Large intestine (tissue), 3 donors: ENCODE data around the gene CCND1. TPM values are rescaled to one million over a fixed set of nuclear protein-coding genes. Genes with fewer than 3 reads are reported as not detected.
"Not testable (repeated sequence)": the region's sequence is repeated elsewhere in the genome, so short reads cannot be mapped to it uniquely, and the experiment has no call there.

Experiments used
- DNase-seq, 2 donors: peaks; one replicate each; pipeline versions ENCODE4 v3.0.0 to v3.0.0-alpha.2; 2013
- H3K27ac ChIP-seq: one replicate; pipeline ENCODE4 v1.5.1; 2013; ENCODE audit warnings: low read length
- H3K27me3 ChIP-seq: 2 replicates; pipeline ENCODE4 v1.6.1; 2013; ENCODE audit warnings: low read length; ENCODE audit not compliant: control insufficient read depth, insufficient read depth
- H3K36me3 ChIP-seq: 2 replicates; pipeline ENCODE4 v1.6.1; 2013; ENCODE audit warnings: low read length; ENCODE audit not compliant: control insufficient read depth, insufficient read depth
- H3K4me1 ChIP-seq: one replicate; pipeline ENCODE4 v1.6.1; 2013; ENCODE audit warnings: low read length; ENCODE audit not compliant: control insufficient read depth, insufficient read depth
- H3K4me3 ChIP-seq: one replicate; pipeline ENCODE4 v1.5.1; 2013; ENCODE audit warnings: low read length
- H3K9me3 ChIP-seq: one replicate; pipeline ENCODE4 v1.6.1; 2013; ENCODE audit warnings: mild to moderate bottlenecking, low read depth, low read length, moderate library complexity; ENCODE audit not compliant: control insufficient read depth
- WGBS: methylation state at CpG from one replicate; pipeline ENCODE4 v1.1.5; 2013; ENCODE audit warnings: low lambda C conversion rate; ENCODE audit not compliant: insufficient coverage; 5-methylcytosine and 5-hydroxymethylcytosine counted together
- polyA plus RNA-seq: library from polyadenylated mRNA; unstranded; fragments of 120-200 nt; gene quantifications from one replicate; pipeline ENCODE4 v1.2.1, GENCODE V29; 2013

The CCND1 gene
- polyA plus RNA-seq, 1 donor: 74.0 TPM

GRCh38 chr11:69617220-69617619, 23.7 kb upstream of the CCND1 start:
- Histone ChIP-seq H3K4me3 (no peak overlapping the region), H3K36me3 (no peaks in the 10 kb centered on the region), H3K4me1 (peaks cover 11% of the 10 kb centered on the region), H3K27ac (no peak overlapping the region), H3K9me3 (no peaks in the 10 kb centered on the region), H3K27me3 (no peaks in the 10 kb centered on the region)
- no CpG with 5 or more reads among the region's 4 CpGs for WGBS
- no peak for DNase-seq

DNA sequence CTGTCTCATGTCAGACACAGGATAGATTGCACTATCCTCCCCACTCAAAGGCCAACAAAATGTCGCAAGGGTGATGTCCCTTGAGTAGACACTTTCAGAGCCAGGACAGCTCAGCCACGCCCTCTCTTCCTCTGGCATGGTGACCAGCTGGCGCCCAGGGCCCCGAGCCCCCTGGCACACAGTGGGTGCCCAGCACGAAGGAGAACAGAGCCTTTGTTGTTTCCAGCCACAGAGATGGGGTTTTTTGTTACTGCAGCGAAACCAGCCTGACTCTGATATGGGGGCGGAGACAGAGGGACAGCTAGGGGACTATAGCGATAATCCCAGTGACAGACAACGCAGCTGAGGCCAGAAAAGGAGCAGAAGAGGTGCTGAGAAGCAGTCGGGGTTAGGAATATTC, 23.3 kb upstream of the CCND1 start:
- WGBS: 75% methylated on average over 1 of the region's 10 CpGs
- DNase-seq: no peak
- Histone ChIP-seq H3K27ac (no peak overlapping the region), H3K36me3 (no peaks in the 10 kb centered on the region), H3K4me3 (no peak overlapping the region), H3K9me3 (no peaks in the 10 kb centered on the region), H3K27me3 (no peaks in the 10 kb centered on the region), H3K4me1 (peaks cover 11% of the 10 kb centered on the region)

DNA sequence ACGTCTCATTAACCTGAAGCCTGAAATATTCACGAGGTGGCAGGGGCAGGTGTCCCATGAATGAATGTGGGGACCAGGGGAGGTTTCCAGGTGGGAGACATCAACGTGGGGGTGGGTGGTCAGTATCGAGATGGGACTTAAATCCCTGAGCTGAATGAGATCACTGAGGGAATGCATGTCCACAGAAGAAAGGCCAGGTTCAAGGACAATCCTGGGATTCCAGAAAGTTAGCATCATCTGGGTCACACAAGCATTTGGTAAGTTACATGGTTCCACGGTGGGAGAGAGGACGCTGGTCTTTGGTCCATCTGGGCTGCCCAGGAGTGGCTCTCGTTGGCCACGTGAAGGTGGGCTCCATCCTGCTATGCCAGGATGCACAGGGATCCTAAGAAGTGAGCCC, 22.7 kb upstream of the CCND1 start:
- DNase-seq: no peak
- no peaks in the 10 kb centered on the region for H3K9me3 ChIP-seq
- no peak overlapping the region for H3K27ac ChIP-seq
- no peaks in the 10 kb centered on the region for H3K36me3 ChIP-seq
- H3K27me3 ChIP-seq: no peaks in the 10 kb centered on the region
- no peak overlapping the region for H3K4me3 ChIP-seq
- H3K4me1 ChIP-seq: peaks cover 11% of the 10 kb centered on the region
- no CpG with 5 or more reads among the region's 8 CpGs for WGBS

DNA sequence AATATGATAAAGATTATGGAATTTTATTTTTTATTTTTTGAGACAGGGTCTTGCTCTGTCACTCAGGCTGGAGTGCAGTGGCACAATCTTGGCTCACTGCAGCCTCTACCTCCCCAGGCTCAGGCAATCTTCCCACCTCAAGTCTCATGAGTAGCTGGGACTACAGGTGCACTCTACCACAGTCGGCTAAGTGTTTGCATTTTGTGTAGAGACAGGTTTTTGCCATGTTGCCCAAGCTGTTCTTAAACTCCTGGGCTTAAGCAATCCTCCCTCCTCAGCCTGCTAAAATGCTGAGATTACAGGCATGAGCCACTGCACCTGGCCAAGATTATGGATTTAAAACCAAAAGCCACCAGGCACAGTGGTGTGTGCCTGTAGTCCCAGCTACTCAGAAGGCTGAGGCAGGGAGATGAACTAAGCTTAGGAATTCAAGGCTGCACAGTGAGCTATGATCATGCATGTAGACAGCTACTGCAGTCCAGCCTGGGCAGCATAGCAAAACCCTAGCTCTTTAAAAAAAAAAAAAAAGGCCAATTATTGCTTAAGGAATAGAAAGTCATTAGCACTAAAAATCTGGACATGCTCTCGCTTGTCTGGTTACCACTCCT, 20.2 kb upstream of the CCND1 start:
- no peaks in the 10 kb centered on the region for H3K9me3 ChIP-seq
- H3K27me3 ChIP-seq: no peaks in the 10 kb centered on the region
- H3K36me3 ChIP-seq: no peaks in the 10 kb centered on the region
- no peak overlapping the region for H3K4me3 ChIP-seq
- H3K4me1 ChIP-seq: peaks cover 2% of the 10 kb centered on the region
- no CpG with 5 or more reads among the region's 2 CpGs for WGBS
- H3K27ac ChIP-seq: no peak overlapping the region
- DNase-seq: no peak

GRCh38 chr11:69622097-69622681, 18.8 kb upstream of the CCND1 start:
- no CpG with 5 or more reads among the region's 8 CpGs for WGBS
- not testable (repeated sequence) for H3K36me3 ChIP-seq, H3K4me1 ChIP-seq, H3K9me3 ChIP-seq, DNase-seq, H3K4me3 ChIP-seq, H3K27ac ChIP-seq, H3K27me3 ChIP-seq

GRCh38 chr11:69624293-69624692, 16.7 kb upstream of the CCND1 start:
- no peak for DNase-seq
- no peak overlapping the region for H3K27ac ChIP-seq
- H3K9me3 ChIP-seq: peaks cover 3% of the 10 kb centered on the region
- H3K4me3 ChIP-seq: no peak overlapping the region
- H3K27me3 ChIP-seq: no peaks in the 10 kb centered on the region
- no CpG with 5 or more reads among the region's 1 CpG for WGBS
- H3K36me3 ChIP-seq: no peaks in the 10 kb centered on the region
- no peaks in the 10 kb centered on the region for H3K4me1 ChIP-seq

DNA sequence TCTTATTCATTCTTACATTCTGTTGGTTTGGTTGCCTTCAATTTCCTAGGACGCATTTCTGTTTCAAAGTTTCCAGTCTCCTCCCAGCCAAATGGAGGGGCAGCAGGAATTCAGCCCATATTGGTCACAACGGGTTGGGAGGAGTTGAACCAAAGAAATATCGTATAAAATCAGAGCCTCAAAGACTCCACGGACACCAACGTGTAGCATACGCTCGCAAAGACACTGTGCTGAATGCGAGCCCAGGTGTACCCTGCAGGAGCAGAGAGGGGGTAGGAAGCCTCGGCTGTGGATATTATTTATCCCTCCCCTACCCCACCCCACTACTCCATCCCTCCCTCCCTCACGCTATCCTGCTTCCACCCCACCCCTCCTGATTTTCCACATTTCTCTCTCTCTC, 15.5 kb upstream of the CCND1 start:
- H3K9me3 ChIP-seq: peaks cover 3% of the 10 kb centered on the region
- no peak overlapping the region for H3K27ac ChIP-seq
- DNase-seq: no peak
- peaks cover 3% of the 10 kb centered on the region for H3K4me1 ChIP-seq
- no peaks in the 10 kb centered on the region for H3K27me3 ChIP-seq
- H3K36me3 ChIP-seq: no peaks in the 10 kb centered on the region
- WGBS: 100% methylated on average over 1 of the region's 10 CpGs
- no peak overlapping the region for H3K4me3 ChIP-seq

GRCh38 chr11:69627551-69627950, 13.4 kb upstream of the CCND1 start:
- Histone ChIP-seq H3K4me3 (no peak overlapping the region), H3K4me1 (peaks cover 7% of the 10 kb centered on the region), H3K36me3 (no peaks in the 10 kb centered on the region), H3K9me3 (peaks cover 3% of the 10 kb centered on the region), H3K27ac (no peak overlapping the region), H3K27me3 (no peaks in the 10 kb centered on the region)
- no CpG with 5 or more reads among the region's 14 CpGs for WGBS
- no peak for DNase-seq

- Histone ChIP-seq H3K27me3 (no peaks in the 10 kb centered on the region), H3K4me3 (no peak overlapping the region), H3K4me1 (peaks cover 7% of the 10 kb centered on the region), H3K9me3 (peaks cover 3% of the 10 kb centered on the region), H3K27ac (no peak overlapping the region), H3K36me3 (no peaks in the 10 kb centered on the region)
- no peak for DNase-seq
- no CpG with 5 or more reads among the region's 2 CpGs for WGBS
Observed at GRCh38 chr11:69630017-69630416, 10.9 kb upstream of the CCND1 start.

DNA sequence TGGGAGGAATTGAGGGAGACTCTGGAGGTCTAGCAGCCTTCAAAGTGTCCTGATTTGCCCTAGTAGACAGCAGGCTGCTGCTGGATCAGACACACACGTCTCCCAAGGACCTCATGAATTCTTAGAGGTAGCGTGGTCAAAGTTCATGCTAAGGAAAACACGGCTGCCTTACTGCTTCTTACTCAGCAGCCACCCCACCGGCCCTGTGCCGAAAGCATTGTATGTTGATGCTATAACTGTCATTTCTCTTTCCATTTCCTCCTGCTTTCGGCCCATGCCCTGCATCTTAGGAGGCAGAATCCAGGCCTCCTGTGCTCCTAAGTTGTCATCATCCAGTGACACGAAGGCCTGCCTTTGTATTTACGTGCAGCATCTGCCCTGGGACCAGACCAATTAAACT, 10.5 kb upstream of the CCND1 start:
- peak in 1 of 2 donors; percentile 66 for DNase-seq
- Histone ChIP-seq H3K4me3 (no peak overlapping the region), H3K4me1 (peaks cover 7% of the 10 kb centered on the region), H3K27me3 (no peaks in the 10 kb centered on the region), H3K36me3 (no peaks in the 10 kb centered on the region), H3K27ac (no peak overlapping the region), H3K9me3 (peaks cover 3% of the 10 kb centered on the region)
- no CpG with 5 or more reads among the region's 8 CpGs for WGBS

DNA sequence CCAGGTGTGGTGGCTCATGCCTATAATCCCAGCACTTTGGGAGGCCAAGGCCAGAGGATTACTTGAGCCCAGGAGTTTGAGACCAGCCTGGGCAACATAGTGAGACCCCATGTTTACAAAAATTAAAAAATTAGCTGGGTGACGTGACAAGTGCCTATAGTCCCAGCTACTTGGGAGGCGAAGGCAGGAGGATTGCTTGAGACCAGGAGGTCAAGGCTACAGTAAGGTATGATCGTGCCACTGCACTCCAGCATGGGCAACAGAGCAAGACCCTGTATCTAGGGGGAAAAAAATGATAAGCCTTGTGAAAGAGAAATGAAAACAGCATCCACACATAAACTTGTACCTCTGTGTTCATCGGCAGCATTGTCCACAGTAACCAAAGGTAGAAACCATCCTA, 8.1 kb upstream of the CCND1 start:
- H3K27me3 ChIP-seq: peaks cover 16% of the 10 kb centered on the region
- H3K27ac ChIP-seq: no peak overlapping the region
- no peaks in the 10 kb centered on the region for H3K36me3 ChIP-seq
- no peak for DNase-seq
- peaks cover 12% of the 10 kb centered on the region for H3K9me3 ChIP-seq
- WGBS: 40% methylated on average over 1 of the region's 4 CpGs
- no peak overlapping the region for H3K4me3 ChIP-seq
- peaks cover 23% of the 10 kb centered on the region for H3K4me1 ChIP-seq
